DOHH2 (cell line): ENCODE data around the gene FAF2.

Experiments used
- CTCF ChIP-seq: fragments of 200-600 bp; sonication (generic); IDR thresholded peaks from one replicate; pipeline ENCODE4 v1.5.1; 2014; ENCODE audit warnings: antibody characterized with exemption, mild to moderate bottlenecking, low read depth, low read length; ENCODE audit not compliant: poor library complexity, severe bottlenecking
- EZH2phosphoT487 ChIP-seq: fragments of 200-600 bp; sonication (generic); IDR thresholded peaks from 2 replicates; pipeline ENCODE4 v1.6.1; 2017; ENCODE audit warnings: borderline replicate concordance, mild to moderate bottlenecking, antibody characterized with exemption, low read length, moderate library complexity, mixed read lengths

GRCh38 chr5:176530983-176531901, 83.1 kb downstream of the FAF2 start:
- TF ChIP-seq CTCF (no peak), EZH2phosphoT487 (no peak)
